ENCODE measurements around the gene IGF2BP2.

DNA sequence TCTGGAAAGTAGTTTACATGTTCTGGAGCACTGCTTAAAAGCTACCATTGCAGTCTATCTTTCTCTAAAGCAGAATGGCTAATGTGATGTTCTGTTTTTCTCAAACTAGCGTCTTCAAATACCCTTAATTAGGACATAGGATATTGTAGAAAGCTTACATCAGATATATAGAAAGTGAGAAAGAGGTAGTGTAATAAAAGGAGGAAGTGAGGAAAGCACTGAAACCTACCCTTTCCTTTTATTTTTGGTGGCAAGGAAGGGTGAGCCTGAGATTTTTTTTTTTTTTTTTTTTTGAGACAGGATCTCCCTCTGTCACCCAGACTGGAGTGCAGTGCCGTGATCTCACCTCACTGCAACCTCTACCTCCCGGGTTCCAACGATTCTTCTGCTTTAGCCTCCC is 229.3 kb downstream of the IGF2BP2 start:
- TF ChIP-seq, protein P1, sequence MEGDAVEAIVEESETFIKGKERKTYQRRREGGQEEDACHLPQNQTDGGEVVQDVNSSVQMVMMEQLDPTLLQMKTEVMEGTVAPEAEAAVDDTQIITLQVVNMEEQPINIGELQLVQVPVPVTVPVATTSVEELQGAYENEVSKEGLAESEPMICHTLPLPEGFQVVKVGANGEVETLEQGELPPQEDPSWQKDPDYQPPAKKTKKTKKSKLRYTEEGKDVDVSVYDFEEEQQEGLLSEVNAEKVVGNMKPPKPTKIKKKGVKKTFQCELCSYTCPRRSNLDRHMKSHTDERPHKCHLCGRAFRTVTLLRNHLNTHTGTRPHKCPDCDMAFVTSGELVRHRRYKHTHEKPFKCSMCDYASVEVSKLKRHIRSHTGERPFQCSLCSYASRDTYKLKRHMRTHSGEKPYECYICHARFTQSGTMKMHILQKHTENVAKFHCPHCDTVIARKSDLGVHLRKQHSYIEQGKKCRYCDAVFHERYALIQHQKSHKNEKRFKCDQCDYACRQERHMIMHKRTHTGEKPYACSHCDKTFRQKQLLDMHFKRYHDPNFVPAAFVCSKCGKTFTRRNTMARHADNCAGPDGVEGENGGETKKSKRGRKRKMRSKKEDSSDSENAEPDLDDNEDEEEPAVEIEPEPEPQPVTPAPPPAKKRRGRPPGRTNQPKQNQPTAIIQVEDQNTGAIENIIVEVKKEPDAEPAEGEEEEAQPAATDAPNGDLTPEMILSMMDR (IDR thresholded peaks at IDR 0.05), result no peak
- TF ChIP-seq POLR2A (IDR thresholded peaks at IDR 0.05), result no peak

All from lower leg skin (tissue), 3 donors.